Esophagus muscularis mucosa (tissue), 4 donors: ENCODE measurements around the gene SECTM1.

Experiments
- EP300 ChIP-seq: sonication (generic); formaldehyde crosslinking; IDR thresholded peaks from one replicate; pipeline ENCODE4 v1.6.1; 2017; ENCODE audit warnings: antibody characterized with exemption
- POLR2A ChIP-seq: fragments of 450-650 bp; IDR thresholded peaks from one replicate; pipeline ENCODE4 v1.6.1; 2017; ENCODE audit warnings: antibody characterized with exemption, moderate library complexity, mild to moderate bottlenecking, low read depth
- TF ChIP-seq, protein P1 (sequence below), 3 experiments: fragments of 200-600 bp in 2 of 3; fragments of 450-650 bp in 1 of 3; sonication (generic) in 2 of 3; IDR thresholded peaks; one replicate each; pipeline ENCODE4 v1.5.1; 2017 to 2019; ENCODE audit warnings: antibody characterized with exemption in 3 of 3, mild to moderate bottlenecking in 2 of 3, moderate library complexity in 1 of 3

DNA sequence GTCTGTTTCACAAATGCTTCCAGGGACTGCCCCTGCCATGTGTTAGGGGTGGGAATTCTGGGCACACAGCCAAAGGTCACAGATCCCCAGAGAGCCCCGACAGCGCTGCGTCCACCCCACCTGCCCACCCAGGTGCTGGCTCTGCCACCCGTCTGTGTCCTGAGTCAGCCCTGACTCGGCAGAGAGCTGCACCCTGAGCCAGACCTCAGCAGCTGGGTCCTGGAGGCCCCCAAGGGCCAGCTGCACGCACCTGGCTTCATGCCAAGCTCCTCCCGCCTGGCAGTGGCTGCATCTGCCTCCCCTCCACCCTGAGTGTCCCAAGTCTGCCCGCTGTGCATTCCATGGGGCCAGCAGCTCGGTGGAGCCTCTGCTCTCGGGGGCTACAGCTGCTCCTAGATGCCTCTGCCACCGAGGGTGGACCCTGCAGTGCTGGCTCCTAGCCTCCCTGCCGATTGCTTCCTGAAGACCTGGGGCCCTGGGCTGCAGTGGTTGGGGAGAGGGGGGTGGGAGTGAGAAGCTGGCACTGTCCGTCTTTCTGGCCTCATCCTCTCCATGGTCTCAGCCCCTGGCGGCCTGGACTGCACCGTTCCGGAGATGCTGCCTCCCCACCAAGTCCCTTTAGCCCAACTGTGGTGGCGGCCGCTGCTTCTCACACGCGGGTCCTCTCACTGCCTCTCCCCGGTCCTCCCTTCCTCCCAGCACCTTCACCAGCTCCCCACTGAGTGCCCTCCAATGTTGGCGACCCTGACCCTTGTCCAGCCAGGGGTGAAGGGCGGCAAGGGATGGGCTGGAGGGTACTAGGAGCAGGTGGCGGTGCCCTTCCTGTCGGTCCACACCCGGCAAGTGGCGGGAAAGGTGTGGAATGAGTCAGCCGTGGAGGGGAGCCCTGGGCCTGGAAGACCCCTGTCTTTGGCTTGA is 3.0 kb downstream of the SECTM1 start:
- TF ChIP-seq, protein P1, sequence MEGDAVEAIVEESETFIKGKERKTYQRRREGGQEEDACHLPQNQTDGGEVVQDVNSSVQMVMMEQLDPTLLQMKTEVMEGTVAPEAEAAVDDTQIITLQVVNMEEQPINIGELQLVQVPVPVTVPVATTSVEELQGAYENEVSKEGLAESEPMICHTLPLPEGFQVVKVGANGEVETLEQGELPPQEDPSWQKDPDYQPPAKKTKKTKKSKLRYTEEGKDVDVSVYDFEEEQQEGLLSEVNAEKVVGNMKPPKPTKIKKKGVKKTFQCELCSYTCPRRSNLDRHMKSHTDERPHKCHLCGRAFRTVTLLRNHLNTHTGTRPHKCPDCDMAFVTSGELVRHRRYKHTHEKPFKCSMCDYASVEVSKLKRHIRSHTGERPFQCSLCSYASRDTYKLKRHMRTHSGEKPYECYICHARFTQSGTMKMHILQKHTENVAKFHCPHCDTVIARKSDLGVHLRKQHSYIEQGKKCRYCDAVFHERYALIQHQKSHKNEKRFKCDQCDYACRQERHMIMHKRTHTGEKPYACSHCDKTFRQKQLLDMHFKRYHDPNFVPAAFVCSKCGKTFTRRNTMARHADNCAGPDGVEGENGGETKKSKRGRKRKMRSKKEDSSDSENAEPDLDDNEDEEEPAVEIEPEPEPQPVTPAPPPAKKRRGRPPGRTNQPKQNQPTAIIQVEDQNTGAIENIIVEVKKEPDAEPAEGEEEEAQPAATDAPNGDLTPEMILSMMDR (IDR thresholded peaks at IDR 0.05), result no peak
- TF ChIP-seq EP300 (no peak), POLR2A (no peak)
